Renal cortex interstitium (tissue), 11 donors: ENCODE measurements around the gene ITPR3. TPM values are rescaled to one million over a fixed set of nuclear protein-coding genes. Genes with fewer than 3 reads are reported as not detected.
"Not testable (repeated sequence)": the region's sequence is repeated elsewhere in the genome, so short reads cannot be mapped to it uniquely, and the experiment has no call there.

Experiments used
- DNase-seq, 11 donors: peaks; one replicate each; pipeline ENCODE4 v3.0.0-alpha.2; 2013; ENCODE audit warnings: low read depth in 9 of 11, low spot score in 4 of 11; ENCODE audit errors: extremely low read depth in 1 of 11
- polyA plus RNA-seq, 3 donors: library from polyadenylated mRNA; unstranded; fragments of 120-200 nt; gene quantifications; one replicate each; pipeline ENCODE4 v1.2.1, GENCODE V29; 2013; ENCODE audit not compliant: insufficient read length in 3 of 3

Gene ITPR3
- polyA plus RNA-seq, 3 donors: 7.2 to 12.4 (median 8.6) TPM

DNA sequence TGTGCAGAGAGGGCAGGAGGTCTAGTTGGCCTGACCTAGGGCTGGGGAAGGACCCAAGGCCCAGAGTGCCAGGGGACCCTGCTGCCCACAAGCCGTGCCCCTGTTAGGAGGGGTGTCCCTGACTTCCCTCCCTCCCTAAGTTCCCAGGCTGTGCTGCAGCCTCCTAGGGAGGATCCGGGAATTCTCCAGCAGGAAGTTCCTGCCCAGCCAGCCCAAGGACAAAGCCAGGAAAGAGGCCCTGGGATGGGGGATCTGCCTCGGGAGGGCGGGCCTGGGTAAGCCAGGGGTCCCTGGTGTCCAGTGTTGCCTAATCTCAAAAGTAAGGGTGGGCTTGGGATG is 31.8 kb upstream of the ITPR3 start:
- no peak for DNase-seq

DNA sequence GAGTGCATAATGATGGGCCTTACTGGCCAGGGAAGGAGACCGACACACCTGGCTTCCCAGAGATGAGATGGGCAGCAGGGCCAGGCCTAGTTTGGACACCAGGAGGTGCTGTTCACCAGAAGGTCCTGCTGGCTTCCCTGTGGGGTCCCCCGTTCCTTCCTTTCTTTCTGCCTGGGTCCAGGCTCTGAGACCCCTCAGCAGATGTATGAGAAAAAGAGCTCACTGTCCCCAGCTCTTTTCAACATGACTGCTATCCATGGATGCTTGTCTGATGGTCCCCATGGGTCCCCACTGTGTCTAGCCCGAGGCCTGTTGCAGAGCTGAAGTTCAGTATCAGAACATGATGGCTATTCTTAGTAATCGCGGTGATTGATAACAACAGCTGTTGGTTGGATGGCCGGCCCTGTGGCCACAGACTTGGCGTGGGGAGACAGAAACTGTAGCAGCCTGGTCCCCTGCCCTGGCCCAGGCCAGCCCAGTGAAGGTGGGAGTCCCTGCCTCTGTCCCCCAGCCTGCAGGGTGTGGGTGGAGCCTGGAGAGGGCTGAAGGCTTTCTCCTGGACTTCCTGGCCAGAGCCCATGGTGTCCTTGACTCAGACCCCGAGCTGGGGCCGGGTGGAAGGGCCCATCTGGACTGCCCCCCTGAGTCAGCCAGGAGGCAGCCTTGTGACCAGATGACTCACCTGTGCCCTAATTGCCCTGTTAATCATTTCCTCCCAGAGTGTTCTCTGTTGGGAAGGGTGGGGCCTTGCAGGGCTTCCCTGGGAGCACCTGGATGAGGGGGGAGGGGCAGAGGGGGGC is 31.2 kb upstream of the ITPR3 start:
- DNase-seq: peak in 2 of 11 donors; percentile 44 to 52

DNA sequence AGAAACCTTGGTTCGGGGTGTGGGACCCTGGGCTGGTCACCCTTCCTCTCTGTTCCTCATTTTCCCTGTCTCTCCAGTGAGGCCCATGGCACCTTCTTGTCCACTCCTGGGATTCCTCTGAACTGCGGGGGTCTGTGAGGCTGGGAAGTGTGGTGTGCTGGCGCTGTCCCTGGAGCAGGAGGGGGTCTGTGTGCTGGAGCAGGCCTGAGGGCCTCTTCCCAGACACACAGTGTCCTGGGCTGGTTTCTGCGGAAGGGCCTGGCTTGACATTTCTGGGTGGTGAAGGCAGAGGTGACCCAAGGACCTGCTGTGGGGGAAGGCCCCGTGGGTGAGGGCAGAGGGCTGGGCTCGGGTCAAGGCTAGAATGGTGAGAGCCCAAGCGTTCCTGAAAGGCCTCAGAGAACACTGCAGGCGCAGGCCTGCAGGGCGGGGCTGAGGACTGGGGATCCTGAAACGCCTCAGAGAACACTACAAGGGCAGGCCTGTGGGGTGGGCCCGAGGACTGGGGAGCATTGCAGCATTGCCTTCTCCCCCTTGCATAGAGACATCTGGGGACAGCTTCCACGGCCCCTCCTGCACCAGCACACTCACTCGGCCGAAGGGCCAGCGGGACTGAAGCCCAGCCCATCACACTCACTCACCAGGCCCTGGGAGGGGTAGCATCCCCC is 30.5 kb upstream of the ITPR3 start:
- no peak for DNase-seq

DNA sequence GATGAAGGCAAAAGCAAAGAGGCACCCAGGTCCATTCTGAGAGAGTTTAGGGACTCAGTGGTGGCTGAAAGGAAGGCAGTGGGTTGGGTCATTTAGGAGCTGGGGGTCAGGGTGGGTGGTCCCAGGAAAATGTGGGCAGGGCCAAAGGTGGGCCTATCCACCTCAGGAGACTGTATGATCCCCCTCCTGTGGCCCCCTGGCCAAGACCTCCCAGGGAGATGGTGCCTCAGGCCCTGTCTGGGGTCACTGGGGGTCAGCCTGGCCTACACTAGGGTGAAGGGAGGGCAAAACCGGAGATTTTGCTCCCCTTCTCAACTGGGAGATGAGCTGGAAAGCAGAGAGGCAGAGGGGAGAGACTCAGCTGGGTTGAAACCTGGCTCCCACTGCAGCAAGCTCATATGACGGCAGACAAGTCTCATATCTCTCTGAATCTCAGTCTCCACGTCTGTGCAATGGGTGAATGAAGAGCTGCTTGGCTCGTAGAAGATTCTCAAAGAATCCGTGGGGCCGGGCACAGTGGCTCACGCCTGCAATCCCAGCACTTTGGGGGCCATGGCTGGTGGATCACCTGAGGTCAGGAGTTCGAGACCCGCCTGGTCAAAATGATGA is 29.6 kb upstream of the ITPR3 start:
- DNase-seq: no peak

DNA sequence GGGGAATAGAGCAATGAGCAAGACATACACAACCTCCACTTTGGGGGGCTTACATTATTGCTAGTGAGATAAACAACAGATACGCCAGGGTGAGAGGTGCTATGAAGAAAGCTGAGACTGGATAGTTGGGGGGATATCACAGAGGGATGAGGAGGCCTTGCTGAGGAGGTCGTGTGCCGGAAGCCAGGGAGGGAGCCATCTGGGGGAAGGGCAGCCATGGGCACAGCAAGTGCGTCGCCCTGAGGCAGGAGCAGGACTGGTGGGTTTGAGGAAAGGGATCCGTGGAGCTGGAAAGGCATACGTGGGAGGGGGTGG is 28.9 kb upstream of the ITPR3 start:
- DNase-seq: no peak

DNA sequence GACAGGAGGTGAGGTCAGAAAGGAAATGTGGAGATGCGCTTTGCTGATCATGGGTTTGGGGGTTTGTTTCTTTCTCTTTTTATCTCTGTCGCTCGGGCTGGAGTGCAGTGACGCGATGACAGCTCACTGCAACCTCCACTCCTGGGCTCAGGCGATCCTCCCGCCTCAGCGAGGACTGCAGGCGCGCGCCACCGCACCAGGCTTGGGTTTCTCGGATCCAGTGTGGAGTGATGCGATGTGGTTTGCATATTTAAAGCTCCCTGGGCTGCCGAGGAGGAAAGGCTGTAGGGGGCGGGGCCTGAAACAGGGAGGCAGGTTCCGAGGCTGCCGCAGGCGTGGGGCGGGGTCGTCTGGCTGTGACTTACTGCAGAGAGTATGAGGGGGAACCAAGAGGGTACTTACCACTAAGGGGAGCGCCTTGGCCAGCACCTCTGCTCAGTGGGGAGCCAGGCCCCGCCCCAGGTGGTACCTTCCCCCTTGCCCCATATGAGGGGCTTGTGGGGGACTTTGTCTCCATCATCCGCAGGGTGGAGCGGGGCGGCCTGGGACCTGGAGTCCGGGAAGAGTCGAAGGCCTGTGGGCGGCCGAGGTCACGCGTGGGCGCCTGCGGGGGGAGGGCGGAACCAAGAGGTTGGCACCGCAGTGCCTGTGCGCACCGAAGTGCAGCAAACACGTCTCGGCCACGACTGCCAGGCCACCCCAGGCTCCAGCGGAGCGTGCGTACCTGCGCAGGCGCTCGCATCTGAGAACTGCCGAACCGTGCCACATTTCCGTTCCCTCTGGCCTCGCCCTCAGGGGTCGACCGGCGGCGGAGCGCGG is 28.3 kb upstream of the ITPR3 start:
- DNase-seq: peak in 2 of 11 donors; percentile 42 to 50

DNA sequence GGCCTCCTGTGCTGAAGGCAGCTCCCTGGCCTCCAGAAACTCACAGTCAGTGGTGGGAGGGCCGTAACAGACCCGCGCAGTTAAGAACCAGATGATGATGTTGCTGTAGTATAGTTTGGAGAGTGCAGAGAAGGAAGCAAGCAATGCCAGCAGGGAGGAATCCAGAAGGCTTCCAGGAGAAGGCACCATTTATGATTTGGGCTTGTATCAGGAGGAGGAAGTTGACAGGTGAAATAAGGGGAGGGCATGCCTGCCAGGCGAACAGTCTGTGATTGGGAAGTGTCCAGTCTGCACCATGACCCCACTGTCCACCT is 27.8 kb upstream of the ITPR3 start:
- no peak for DNase-seq

DNA sequence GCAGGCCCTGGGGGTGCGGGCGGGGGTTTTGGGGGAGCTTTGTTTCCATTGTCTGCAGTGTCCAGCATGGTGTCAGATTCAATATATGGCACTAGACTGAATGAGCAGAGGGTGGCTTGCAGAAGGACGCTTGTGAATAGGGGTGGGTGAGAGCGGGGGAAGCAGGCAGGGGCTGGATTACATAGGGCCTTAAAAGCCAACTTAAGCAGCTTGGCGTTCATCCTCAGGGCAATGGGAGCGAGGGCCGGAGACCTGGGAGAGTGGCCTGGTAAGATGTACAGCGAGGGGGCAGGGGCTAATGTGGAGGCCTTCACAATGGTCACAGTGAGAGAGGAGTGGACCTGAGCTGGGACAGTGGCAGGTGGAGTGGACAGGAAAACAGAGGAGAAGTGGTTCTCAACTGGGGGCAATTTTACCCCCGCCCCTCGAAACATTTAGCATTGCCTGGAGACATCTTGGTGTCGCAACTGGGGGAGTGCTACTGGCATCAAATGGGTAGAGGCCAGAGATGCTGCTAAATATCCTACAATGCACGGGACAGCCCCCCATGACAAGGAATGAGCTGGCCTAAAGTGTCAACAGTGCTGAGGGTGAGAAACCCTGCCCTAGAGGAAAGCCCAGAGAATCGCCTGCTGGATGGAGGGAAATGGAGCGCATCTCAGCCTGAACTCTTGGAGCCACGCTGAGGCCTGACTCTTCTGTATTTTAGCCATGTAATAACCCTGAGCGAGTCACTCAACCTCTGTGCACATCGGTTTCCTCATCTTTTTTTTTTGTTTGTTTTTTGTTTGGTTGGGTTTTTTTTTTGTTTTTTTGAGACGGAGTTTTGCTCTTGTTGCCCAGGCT is 25.9 kb upstream of the ITPR3 start:
- DNase-seq: no peak

DNA sequence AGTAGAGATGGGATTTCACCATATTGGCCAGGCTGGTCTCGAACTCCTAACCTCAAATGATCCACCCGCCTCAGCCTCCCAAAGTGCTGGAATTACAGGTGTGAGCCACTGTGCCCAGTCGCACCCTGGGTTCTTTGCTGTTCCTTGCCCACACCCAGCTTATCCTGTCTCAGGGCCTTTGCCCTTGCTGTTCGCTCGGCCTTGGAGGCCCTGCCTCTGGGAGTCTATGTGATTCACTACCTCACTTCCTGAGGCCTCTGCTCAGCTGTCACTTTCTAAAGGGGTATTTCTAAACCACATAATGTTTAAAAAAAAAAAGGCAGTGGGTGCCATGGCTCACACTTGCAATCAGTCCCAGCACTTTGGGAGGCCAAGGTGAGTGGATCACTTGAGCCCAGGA is 24.2 kb upstream of the ITPR3 start:
- not testable (repeated sequence) for DNase-seq

DNA sequence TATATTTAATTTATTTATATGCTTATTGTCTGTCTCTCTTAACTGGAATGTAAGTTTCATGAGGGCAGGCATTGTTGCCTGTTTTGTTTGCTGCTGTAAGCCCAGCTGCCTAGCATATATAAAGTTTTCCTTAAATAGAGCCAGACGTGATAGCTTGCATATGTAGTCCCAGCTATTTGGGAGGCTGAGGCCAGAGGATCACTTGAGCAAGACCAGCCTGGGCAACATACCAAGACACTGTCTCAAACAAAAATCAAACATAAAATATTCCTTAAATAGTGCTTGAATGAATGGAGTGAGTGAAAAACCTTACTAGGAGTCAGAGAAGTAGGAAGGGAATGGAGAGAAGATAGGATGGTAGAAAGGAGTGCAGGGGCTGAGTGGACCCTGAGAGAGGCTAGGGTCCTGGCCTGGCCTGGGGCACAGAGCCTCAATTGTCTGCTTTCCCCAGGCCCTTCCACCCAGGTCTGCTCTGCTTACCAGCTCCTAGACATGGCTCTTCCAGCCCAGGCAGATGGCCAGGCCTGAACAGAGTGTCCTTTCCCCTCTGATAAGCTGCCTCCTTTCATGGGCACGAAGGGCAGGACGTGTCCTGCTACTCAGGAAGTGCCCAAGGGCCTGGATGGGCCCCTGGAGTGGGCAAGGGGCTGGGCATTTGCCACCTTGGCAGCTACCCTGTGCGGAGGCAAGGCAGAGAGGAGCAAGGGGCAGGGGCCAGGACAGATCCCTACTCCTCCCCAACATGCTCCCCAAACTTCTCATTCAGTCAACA is 23.4 kb upstream of the ITPR3 start:
- no peak for DNase-seq

DNA sequence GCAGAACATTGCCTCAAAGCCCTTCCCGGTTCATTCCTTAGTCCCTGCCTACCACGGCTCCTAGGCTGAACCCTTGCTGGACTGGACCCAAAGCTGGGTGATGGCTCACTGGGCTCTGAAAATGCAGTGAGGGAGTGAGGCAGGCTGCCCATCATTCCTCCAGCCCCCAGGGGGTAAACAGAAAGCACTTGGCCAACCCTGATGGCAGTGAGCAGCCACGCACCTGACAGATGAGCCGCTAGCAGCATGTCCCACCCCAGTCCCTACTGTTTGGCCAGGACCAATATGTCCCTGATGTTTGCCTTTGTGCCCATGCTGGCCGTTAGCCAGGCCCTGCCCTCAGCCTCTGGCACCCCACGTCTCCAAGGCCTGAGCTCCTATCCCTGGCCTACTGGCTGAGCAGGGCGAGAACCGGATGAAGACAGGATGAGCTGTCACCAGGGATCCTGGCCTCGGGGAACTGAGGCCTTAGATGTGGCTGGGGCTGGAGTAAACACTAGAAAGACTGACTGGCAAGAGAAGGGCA is 21.6 kb upstream of the ITPR3 start:
- DNase-seq: no peak

DNA sequence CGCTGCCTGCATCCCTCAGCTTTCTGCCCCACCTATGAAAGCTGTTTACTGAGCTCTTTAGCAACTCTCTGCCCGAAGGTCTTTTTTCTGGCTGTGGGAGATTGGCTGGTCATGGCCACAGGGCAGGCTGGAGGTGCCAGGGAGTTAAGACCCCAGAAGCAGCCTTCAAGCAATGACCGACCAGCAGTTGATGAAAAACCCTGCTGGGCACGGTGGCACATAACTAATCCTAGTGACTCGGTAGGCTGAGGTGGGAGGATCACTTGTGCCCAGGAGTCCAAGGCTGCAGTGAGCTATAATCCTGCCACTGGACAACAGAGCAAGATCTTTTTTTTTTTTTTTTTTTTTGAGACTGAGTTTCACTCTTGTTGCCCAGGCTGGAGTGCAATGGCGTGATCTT is 20.4 kb upstream of the ITPR3 start:
- DNase-seq: no peak

DNA sequence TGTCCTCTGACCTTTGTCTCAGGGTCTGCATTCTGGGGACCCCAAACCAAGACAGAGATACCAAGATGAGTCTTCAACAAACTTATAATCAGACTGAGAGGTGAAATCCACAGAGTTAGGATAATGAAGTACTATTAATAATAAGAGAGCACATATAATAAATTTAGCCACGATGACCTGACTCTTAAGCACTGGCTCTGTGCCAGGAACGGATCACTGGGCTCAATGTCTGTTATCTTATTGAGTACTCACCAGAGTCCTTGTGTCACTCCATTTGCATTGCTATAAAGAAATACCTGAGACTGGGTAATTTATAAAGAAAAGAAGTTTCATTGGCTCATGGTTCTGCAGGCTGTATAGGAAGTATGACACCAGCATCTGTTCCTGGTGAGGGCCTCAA is 18.9 kb upstream of the ITPR3 start:
- no peak for DNase-seq

DNA sequence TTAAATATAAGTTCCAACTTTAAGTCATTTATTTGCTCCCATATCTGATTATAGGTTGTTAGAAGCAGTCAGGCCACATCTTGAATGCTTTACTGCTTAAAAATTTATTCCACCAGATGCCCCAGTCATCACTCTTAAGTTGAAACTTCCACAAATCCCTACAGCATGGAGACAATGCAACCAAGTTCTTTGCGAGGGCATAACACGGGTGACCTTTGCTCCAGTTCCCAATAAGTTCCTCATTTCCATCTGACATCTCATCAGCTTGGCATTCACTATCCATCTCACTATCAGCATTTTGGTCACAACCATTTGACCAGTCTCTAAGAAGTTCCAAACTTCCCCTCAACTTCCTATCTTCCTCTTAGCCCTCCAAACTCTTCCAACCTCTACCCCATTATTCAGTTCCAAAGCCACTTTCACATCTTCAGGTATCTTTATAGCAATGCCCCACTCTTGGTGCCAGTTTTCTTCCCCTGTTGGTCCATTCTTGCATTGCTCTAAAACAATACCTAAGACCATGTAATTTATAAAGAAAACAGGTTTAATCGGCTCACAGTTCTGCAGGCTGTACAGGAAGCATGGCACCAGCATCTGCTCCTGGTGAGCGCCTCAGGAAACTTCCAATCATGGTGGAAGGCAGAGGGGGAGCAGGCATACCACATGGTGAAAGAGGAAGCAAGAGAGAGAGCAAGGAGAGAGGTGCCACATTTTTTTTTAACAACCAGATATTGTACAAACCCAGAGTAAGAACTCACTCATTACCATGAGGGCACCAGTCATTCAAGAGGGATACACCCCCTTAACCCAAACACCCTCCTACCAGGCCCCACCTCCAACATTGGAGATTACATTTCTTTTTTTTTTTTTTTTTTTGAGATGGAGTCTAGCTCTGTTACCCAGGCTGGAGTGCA is 15.9 kb upstream of the ITPR3 start:
- no peak for DNase-seq

DNA sequence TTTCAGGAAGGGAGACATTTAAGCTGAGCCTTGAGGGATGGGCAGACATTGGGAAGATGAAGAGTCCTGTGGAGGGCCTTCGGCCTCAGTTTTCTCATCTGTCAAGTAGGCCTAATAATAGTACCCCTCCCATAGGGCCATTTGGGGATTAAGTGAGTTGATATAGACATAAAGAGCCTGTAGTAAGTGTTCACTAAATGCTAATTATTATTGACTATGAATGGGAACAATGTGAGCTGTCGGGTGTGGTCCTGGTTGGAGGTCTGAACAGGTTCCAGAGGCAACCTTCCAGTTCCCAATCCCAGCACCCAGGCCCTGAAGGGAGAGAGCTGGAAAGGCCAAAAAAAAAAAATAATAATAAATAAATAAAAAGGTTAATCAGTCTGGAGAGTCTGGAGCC is 14.5 kb upstream of the ITPR3 start:
- DNase-seq: no peak

DNA sequence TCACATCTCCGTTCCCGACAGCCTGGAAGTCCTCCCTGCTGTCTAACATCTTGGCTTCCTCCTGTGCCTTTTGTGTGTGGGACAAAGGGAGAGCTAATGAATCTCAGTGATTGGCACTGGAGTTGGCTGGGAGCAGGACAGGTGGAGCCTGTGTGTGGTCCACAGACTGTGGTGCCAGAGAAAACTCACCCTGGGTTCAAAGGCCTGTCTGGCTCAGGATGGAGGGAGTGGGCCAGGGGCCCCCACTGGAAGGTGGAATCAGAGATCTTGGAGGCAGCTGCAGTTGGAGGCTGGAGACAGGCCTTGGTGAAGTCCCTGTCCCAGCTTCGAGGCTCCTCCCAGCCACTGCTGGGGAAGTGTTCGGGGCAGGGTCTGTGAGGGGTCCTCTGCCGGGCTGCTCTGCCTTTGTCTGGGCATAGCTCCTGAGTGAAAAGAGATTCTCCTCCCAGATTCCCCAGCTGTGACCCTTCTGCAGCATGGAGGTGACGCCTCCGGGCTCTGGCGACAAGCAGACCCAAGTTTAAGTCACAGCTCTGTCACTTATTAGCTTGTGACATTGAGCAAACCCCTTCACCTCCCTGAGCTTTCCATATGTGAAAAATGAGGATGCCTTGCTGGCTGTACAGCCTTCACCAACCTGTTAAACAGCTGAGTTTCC is 13.9 kb upstream of the ITPR3 start:
- no peak for DNase-seq

DNA sequence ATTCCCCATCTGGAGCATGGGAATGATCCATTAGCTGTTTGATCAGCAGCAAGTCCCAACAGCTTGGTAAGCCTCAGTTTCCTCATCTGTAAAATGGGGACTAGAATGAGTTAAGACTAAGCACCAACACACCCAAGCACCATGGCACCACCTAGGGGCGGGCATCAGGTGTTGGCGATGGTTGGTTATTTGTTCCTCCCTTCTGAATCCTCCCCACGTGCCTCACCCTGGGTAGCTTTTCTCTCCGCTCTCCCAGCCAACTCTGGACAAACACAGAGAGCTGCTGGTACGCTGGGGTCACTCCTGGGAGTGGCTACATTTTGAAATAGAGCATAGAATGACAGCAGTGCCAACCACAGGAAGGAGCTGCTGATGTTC is 13.3 kb upstream of the ITPR3 start:
- no peak for DNase-seq
